Thoracic aorta (tissue), 2 donors: ENCODE results near the gene PRKG2. TPM values are rescaled to one million over a fixed set of nuclear protein-coding genes. Genes with fewer than 3 reads are reported as not detected.

Experiments
- ATAC-seq: fragments of 150-250 bp; one replicate; pipeline ENCODE4 v1.8.0; 2017; ENCODE audit warnings: low read depth; ENCODE audit not compliant: insufficient number of reproducible peaks, low FRiP score
- DNase-seq: peaks from one replicate; pipeline ENCODE4 v3.0.0-alpha.2; 2020; ENCODE audit warnings: low spot score
- H3K27ac ChIP-seq, 2 donors: fragments of 200-600 bp; sonication (generic); 1 replicate in 1 of 2; 2 replicates in 1 of 2; pipeline ENCODE4 v1.5.1; 2016; ENCODE audit warnings: mild to moderate bottlenecking in 2 of 2, moderate library complexity in 2 of 2
- H3K27me3 ChIP-seq: fragments of 200-600 bp; sonication (generic); replicated peaks from 2 replicates; pipeline ENCODE4 v1.6.0; 2016; ENCODE audit warnings: mild to moderate bottlenecking; ENCODE audit not compliant: insufficient read depth
- H3K36me3 ChIP-seq: fragments of 200-600 bp; sonication (generic); one replicate; pipeline ENCODE4 v1.5.1; 2016
- H3K4me1 ChIP-seq, 2 donors: fragments of 200-600 bp; sonication (generic); 1 replicate in 1 of 2; 2 replicates in 1 of 2; pipeline versions ENCODE4 v1.5.1 to v1.6.0; 2016; ENCODE audit warnings: low read depth in 2 of 2, mild to moderate bottlenecking in 1 of 2; ENCODE audit not compliant: control insufficient read depth in 1 of 2
- H3K4me3 ChIP-seq: fragments of 200-600 bp; sonication (generic); 2 replicates; pipeline ENCODE4 v1.5.1; 2016; ENCODE audit warnings: mild to moderate bottlenecking
- H3K9me3 ChIP-seq: fragments of 200-600 bp; sonication (generic); 2 replicates; pipeline ENCODE4 v1.5.1; 2016
- CTCF ChIP-seq: fragments of 200-600 bp; sonication (generic); IDR thresholded peaks from one replicate; pipeline ENCODE4 v1.5.1; 2019; ENCODE audit warnings: antibody characterized with exemption
- total RNA-seq, 2 donors: library from RNA; depleted of rRNA; stranded (reverse); fragments of >200 nt; gene quantifications; one replicate each; pipeline versions ENCODE4 v1.1.0 to v1.2.3, GENCODE V29; 2016

The PRKG2 gene
- total RNA-seq, 2 donors from 2014 or later, result 0.14 TPM; not detected in 1

GRCh38 chr4:81116566-81116965 lies 98.5 kb downstream of the PRKG2 start:
- DNase-seq, result no peak
- no peaks in the 10 kb centered on the region for H3K9me3 ChIP-seq
- ATAC-seq, result no peak
- no peak overlapping the region for H3K27ac ChIP-seq
- H3K4me1 ChIP-seq, result no peaks in the 10 kb centered on the region
- H3K36me3 ChIP-seq, result no peaks in the 10 kb centered on the region
- TF ChIP-seq CTCF, result no peak
- no peak overlapping the region for H3K4me3 ChIP-seq
- no peaks in the 10 kb centered on the region for H3K27me3 ChIP-seq

GRCh38 chr4:81113024-81113423 lies 102.0 kb downstream of the PRKG2 start:
- DNase-seq (no peak), ATAC-seq (no peak)
- Histone ChIP-seq H3K27ac (no peak overlapping the region), H3K27me3 (no peaks in the 10 kb centered on the region), H3K36me3 (no peaks in the 10 kb centered on the region), H3K4me3 (no peak overlapping the region), H3K9me3 (no peaks in the 10 kb centered on the region), H3K4me1 (no peaks in the 10 kb centered on the region)
- no peak for TF ChIP-seq CTCF

GRCh38 chr4:81109356-81109755 lies 105.7 kb downstream of the PRKG2 start:
- no peaks in the 10 kb centered on the region for H3K36me3 ChIP-seq
- no peaks in the 10 kb centered on the region for H3K27me3 ChIP-seq
- no peak overlapping the region for H3K27ac ChIP-seq
- H3K9me3 ChIP-seq, result no peaks in the 10 kb centered on the region
- TF ChIP-seq CTCF, result no peak
- no peaks in the 10 kb centered on the region for H3K4me1 ChIP-seq
- no peak overlapping the region for H3K4me3 ChIP-seq
- ATAC-seq (no peak), DNase-seq (no peak)

GRCh38 chr4:81106150-81106549 lies 108.9 kb downstream of the PRKG2 start:
- H3K9me3 ChIP-seq, result no peaks in the 10 kb centered on the region

GRCh38 chr4:81102107-81102506 lies 112.9 kb downstream of the PRKG2 start:
- no peaks in the 10 kb centered on the region for H3K36me3 ChIP-seq
- no peak overlapping the region for H3K4me3 ChIP-seq
- H3K27me3 ChIP-seq, result no peaks in the 10 kb centered on the region
- H3K4me1 ChIP-seq, result no peaks in the 10 kb centered on the region
- ATAC-seq, result no peak
- H3K9me3 ChIP-seq, result no peaks in the 10 kb centered on the region
- TF ChIP-seq CTCF, result no peak
- H3K27ac ChIP-seq, result no peak overlapping the region
- no peak for DNase-seq

More at GRCh38 chr4:81106150-81106549, 108.9 kb downstream of the PRKG2 start:
- DNase-seq (no peak), ATAC-seq (no peak)
- Histone ChIP-seq H3K36me3 (no peaks in the 10 kb centered on the region), H3K27ac (no peak overlapping the region), H3K27me3 (no peaks in the 10 kb centered on the region), H3K4me3 (no peak overlapping the region), H3K4me1 (no peaks in the 10 kb centered on the region)
- TF ChIP-seq CTCF, result no peak
